H9 (cell line): ENCODE results near the gene SPATA18. TPM values are rescaled to one million over a fixed set of nuclear protein-coding genes. Genes with fewer than 3 reads are reported as not detected.

Source experiments
- DNase-seq: peaks from one replicate; pipeline ENCODE4 v3.0.0-alpha.2; 2017
- H2AFZ ChIP-seq: one replicate; pipeline ENCODE4 v1.6.1; 2013; ENCODE audit warnings: mild to moderate bottlenecking, low read length, control low read depth, moderate library complexity
- H2AK5ac ChIP-seq: 2 replicates; pipeline ENCODE4 v1.6.1; 2013; ENCODE audit warnings: low read length, control low read depth, mixed read lengths; ENCODE audit not compliant: insufficient read length
- H2BK120ac ChIP-seq: one replicate; pipeline ENCODE4 v1.6.1; 2013; ENCODE audit warnings: low read depth, mild to moderate bottlenecking, low read length, control low read depth, inconsistent platforms; ENCODE audit not compliant: poor library complexity, severe bottlenecking
- H2BK12ac ChIP-seq: 2 replicates; pipeline ENCODE4 v1.6.1; 2013; ENCODE audit warnings: low read length, control low read depth, mixed read lengths, low read depth; ENCODE audit not compliant: insufficient read length
- H2BK15ac ChIP-seq: 2 replicates; pipeline ENCODE4 v1.6.1; 2013; ENCODE audit warnings: low read depth, low read length, control low read depth
- H2BK20ac ChIP-seq: one replicate; pipeline ENCODE4 v1.6.1; 2013; ENCODE audit warnings: low read depth, mild to moderate bottlenecking, low read length, control low read depth, inconsistent platforms; ENCODE audit not compliant: poor library complexity, severe bottlenecking
- H2BK5ac ChIP-seq: 2 replicates; pipeline ENCODE4 v1.6.1; 2013; ENCODE audit warnings: low read length, control low read depth, mixed read lengths; ENCODE audit not compliant: insufficient read length
- H3K14ac ChIP-seq: 2 replicates; pipeline ENCODE4 v1.6.1; 2013; ENCODE audit warnings: low read length, control low read depth; ENCODE audit not compliant: insufficient read depth
- H3K18ac ChIP-seq: 2 replicates; pipeline ENCODE4 v1.6.1; 2013; ENCODE audit warnings: low read depth, mild to moderate bottlenecking, mixed read lengths, low read length, control low read depth; ENCODE audit not compliant: insufficient read length
- H3K23ac ChIP-seq: 2 replicates; pipeline ENCODE4 v1.6.1; 2013; ENCODE audit warnings: low read length, control low read depth, mixed read lengths, low read depth; ENCODE audit not compliant: insufficient read length
- H3K23me2 ChIP-seq: 2 replicates; pipeline ENCODE4 v1.6.1; 2013; ENCODE audit warnings: low read depth, mild to moderate bottlenecking, mixed read lengths, low read length, control low read depth; ENCODE audit not compliant: insufficient read length, poor library complexity, severe bottlenecking
- H3K27ac ChIP-seq: 2 replicates; pipeline ENCODE4 v1.5.1; 2013; ENCODE audit warnings: low read length, control low read depth, mixed read lengths, low read depth; ENCODE audit not compliant: insufficient read length
- H3K27me3 ChIP-seq: 2 replicates; pipeline ENCODE4 v1.6.1; 2013; ENCODE audit warnings: low read length, control low read depth, inconsistent platforms; ENCODE audit not compliant: insufficient read depth
- H3K4ac ChIP-seq: 2 replicates; pipeline ENCODE4 v1.6.1; 2013; ENCODE audit warnings: low read depth, mild to moderate bottlenecking, control low read depth, inconsistent platforms, low read length, moderate library complexity
- H3K4me1 ChIP-seq: 2 replicates; pipeline ENCODE4 v1.6.1; 2013; ENCODE audit warnings: low read length, control low read depth, inconsistent platforms; ENCODE audit not compliant: insufficient read depth
- H3K4me2 ChIP-seq: 2 replicates; pipeline ENCODE4 v1.6.1; 2013; ENCODE audit warnings: low read length, control low read depth, mixed read lengths; ENCODE audit not compliant: insufficient read length, insufficient read depth
- H3K56ac ChIP-seq: 2 replicates; pipeline ENCODE4 v1.6.1; 2013; ENCODE audit warnings: low read depth, mild to moderate bottlenecking, mixed read lengths, low read length, control low read depth; ENCODE audit not compliant: insufficient read length
- H3K79me1 ChIP-seq: 2 replicates; pipeline ENCODE4 v1.6.1; 2013; ENCODE audit warnings: low read depth, mild to moderate bottlenecking, moderate library complexity, low read length, control low read depth, inconsistent platforms; ENCODE audit not compliant: insufficient read depth, poor library complexity, severe bottlenecking
- H3K79me2 ChIP-seq: 2 replicates; pipeline ENCODE4 v1.6.1; 2013; ENCODE audit warnings: low read length, control low read depth, inconsistent platforms; ENCODE audit not compliant: insufficient read depth
- H3K9ac ChIP-seq: 2 replicates; pipeline ENCODE4 v1.6.1; 2013; ENCODE audit warnings: low read length, control low read depth, mixed read lengths; ENCODE audit not compliant: insufficient read length; ENCODE audit errors: extremely low read depth
- H3K9me3 ChIP-seq: one replicate; pipeline ENCODE4 v1.6.1; 2013; ENCODE audit warnings: low read depth, low read length, inconsistent platforms; ENCODE audit not compliant: control insufficient read depth
- H3T11ph ChIP-seq: one replicate; pipeline ENCODE4 v1.6.1; 2013; ENCODE audit warnings: mild to moderate bottlenecking, low read length, control low read depth, inconsistent platforms
- H4K20me1 ChIP-seq: one replicate; pipeline ENCODE4 v1.6.1; 2013; ENCODE audit not compliant: control insufficient read depth, insufficient read length, insufficient read depth
- H4K5ac ChIP-seq: 2 replicates; pipeline ENCODE4 v1.6.1; 2013; ENCODE audit warnings: low read depth, mild to moderate bottlenecking, mixed read lengths, low read length, control low read depth; ENCODE audit not compliant: insufficient read length
- H4K8ac ChIP-seq: replicated peaks from 2 replicates; pipeline ENCODE4 v1.6.1; 2013; ENCODE audit warnings: low read length, control low read depth, mixed read lengths, low read depth; ENCODE audit not compliant: insufficient read length
- H4K91ac ChIP-seq: 2 replicates; pipeline ENCODE4 v1.6.1; 2013; ENCODE audit warnings: low read depth, mild to moderate bottlenecking, moderate library complexity, mixed read lengths, low read length, control low read depth; ENCODE audit not compliant: insufficient read length
- H3K27ac Mint-ChIP-seq, 3 experiments: 2 replicates in 2 of 3; 3 replicates in 1 of 3; pipeline ENCODE4 v1.8.0; 2020 to 2021; ENCODE audit warnings: mixed read lengths in 3 of 3, mild to moderate bottlenecking in 1 of 3, moderate library complexity in 1 of 3
- H3K27me3 Mint-ChIP-seq: 2 replicates; pipeline ENCODE4 v1.8.0; 2021; ENCODE audit warnings: low read depth, mild to moderate bottlenecking, moderate library complexity, mixed read lengths
- H3K36me3 Mint-ChIP-seq, 3 experiments: 2 replicates in 2 of 3; 3 replicates in 1 of 3; pipeline ENCODE4 v1.8.0; 2020 to 2021; ENCODE audit warnings: low read depth in 3 of 3, mixed read lengths in 3 of 3; ENCODE audit not compliant: insufficient read depth in 1 of 3
- H3K4me1 Mint-ChIP-seq, 2 experiments: 2 replicates each; pipeline ENCODE4 v1.8.0; 2020; ENCODE audit warnings: mixed read lengths in 2 of 2
- H3K4me3 Mint-ChIP-seq, 2 experiments: 2 replicates in 1 of 2; 3 replicates in 1 of 2; pipeline ENCODE4 v1.8.0; 2020 to 2021; ENCODE audit warnings: mild to moderate bottlenecking in 2 of 2, mixed read lengths in 2 of 2, moderate library complexity in 1 of 2
- H3K9me3 Mint-ChIP-seq, 2 experiments: 2 replicates in 1 of 2; 3 replicates in 1 of 2; pipeline ENCODE4 v1.8.0; 2020; ENCODE audit warnings: mild to moderate bottlenecking in 2 of 2, mixed read lengths in 2 of 2, moderate library complexity in 1 of 2
- WGBS: extraction: QIAGEN DNeasy Blood & Tissue Kit; methylation state at CpG from one replicate; pipeline ENCODE4 v1.1.7; 2013; ENCODE audit warnings: missing lambda C conversion rate, low lambda C conversion rate, mixed read lengths; ENCODE audit not compliant: insufficient read length; ENCODE audit errors: extremely low coverage; 5-methylcytosine and 5-hydroxymethylcytosine counted together
- total RNA-seq: library from RNA; stranded (reverse); gene quantifications from 2 replicates; pipeline ENCODE4 v1.2.1, GENCODE V29; 2021
- TF ChIP-seq, protein P1 (sequence below): fragments of 200-600 bp; sonication (generic); conservative IDR thresholded peaks from 3 replicates; pipeline ENCODE4 v1.8.0; 2021; ENCODE audit warnings: antibody characterized with exemption, mild to moderate bottlenecking

SPATA18 gene
- total RNA-seq, 1 experiment from 2014 or later, result 3.9 TPM

DNA sequence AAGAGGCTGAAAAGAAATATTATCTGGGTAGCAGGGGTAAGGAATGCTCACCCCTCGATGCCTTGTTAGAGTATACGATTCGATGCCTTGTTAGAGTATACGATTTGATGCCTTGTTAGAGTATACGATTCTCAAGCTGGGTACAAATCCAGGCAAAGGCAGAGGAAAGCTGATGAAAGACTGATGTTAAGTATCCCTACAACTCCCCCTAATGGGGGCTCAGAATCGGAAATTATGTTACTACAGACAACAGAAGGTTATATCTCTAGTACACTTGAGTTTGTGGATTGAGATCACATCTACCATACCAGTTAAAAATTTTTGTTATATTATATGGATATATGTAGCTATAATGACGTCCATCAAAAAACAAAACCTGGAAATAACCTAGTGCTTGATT lies 35.7 kb upstream of the SPATA18 start:
- Histone ChIP-seq H4K5ac (no peak overlapping the region), H3K79me1 (no peaks in the 10 kb centered on the region), H4K8ac (no peak overlapping the region), H3K14ac (no peak overlapping the region), H3K23me2 (no peaks in the 10 kb centered on the region), H2BK20ac (no peak overlapping the region), H3K18ac (no peak overlapping the region), H4K91ac (no peak overlapping the region), H2BK15ac (no peak overlapping the region), H2BK5ac (no peak overlapping the region), H3K27ac (no peak overlapping the region), H2BK120ac (no peak overlapping the region), H3K56ac (no peak overlapping the region), H3T11ph (no peak overlapping the region), H4K20me1 (no peaks in the 10 kb centered on the region), H3K4me1 (no peaks in the 10 kb centered on the region), H3K27me3 (no peaks in the 10 kb centered on the region), H3K9me3 (no peaks in the 10 kb centered on the region), H2AK5ac (no peak overlapping the region), H2BK12ac (no peak overlapping the region), H3K4ac (no peak overlapping the region), H3K23ac (no peak overlapping the region), H3K79me2 (no peaks in the 10 kb centered on the region), H3K4me2 (no peak overlapping the region), H3K9ac (no peak overlapping the region), H2AFZ (no peak overlapping the region)
- no peak for DNase-seq
- no CpG with 5 or more reads among the region's 7 CpGs for WGBS
- Mint-ChIP-seq H3K4me1 (peaks cover 2 to 6% of the 10 kb centered on the region in 2 experiments; a peak in 3 of 4 replicates), H3K27ac (no peak overlapping the region), H3K36me3 (no peaks in the 10 kb centered on the region), H3K9me3 (no peaks in the 10 kb centered on the region), H3K27me3 (no peaks in the 10 kb centered on the region), H3K4me3 (no peak overlapping the region)
- TF ChIP-seq, protein P1, sequence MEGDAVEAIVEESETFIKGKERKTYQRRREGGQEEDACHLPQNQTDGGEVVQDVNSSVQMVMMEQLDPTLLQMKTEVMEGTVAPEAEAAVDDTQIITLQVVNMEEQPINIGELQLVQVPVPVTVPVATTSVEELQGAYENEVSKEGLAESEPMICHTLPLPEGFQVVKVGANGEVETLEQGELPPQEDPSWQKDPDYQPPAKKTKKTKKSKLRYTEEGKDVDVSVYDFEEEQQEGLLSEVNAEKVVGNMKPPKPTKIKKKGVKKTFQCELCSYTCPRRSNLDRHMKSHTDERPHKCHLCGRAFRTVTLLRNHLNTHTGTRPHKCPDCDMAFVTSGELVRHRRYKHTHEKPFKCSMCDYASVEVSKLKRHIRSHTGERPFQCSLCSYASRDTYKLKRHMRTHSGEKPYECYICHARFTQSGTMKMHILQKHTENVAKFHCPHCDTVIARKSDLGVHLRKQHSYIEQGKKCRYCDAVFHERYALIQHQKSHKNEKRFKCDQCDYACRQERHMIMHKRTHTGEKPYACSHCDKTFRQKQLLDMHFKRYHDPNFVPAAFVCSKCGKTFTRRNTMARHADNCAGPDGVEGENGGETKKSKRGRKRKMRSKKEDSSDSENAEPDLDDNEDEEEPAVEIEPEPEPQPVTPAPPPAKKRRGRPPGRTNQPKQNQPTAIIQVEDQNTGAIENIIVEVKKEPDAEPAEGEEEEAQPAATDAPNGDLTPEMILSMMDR, result peak; percentile 57
